GM21528 (cell line): ENCODE data around the gene SLC8A1.

Source experiments
- ATAC-seq: cut with Tn5 transposase; IDR thresholded peaks from one replicate; pipeline ENCODE4 v1.9.1; 2021; ENCODE audit warnings: mild to moderate bottlenecking, moderate library complexity; ENCODE audit not compliant: unreplicated experiment, low FRiP score

SLC8A1 gene

DNA sequence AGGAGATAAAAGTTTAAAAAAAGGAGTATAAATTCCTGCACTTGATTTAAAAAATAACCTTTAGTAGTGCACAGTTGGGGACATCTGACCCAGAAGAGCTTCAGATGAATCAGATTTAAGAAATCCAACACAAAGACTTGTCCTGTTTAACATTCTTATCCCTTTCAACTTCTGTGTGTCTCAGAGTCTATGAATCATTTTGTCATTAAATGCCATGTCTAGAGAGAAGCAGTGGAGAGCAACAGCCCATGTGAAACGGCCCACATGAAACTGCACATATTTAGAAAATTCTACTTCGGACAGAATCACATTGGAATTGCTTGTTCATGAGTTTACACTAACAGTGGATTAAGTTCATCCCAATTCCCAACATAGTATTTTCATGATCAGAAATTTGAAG, 278.6 kb downstream of the SLC8A1 start:
- no peak for ATAC-seq

DNA sequence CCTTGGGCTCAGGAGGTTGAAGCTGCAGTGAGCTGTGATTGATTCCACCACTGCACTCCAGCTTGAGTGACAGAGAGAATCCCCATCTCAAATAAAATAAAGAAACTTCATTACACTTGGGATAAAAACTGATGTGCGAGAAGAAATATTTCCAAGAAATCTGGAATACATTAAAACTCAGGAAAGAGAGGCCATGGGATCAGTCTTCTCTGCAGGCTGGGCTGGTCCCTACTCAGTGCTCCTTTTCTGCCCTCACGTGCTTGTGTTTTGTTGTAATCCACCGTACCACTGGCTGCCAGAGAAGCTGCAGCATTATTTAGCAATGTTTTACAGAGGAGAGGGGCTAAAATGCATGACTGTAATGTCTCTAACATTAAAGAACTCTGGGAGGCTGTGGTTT, 282.0 kb downstream of the SLC8A1 start:
- no peak for ATAC-seq

GRCh38 chr2:40169430-40169829, 282.5 kb downstream of the SLC8A1 start:
- ATAC-seq, result no peak

DNA sequence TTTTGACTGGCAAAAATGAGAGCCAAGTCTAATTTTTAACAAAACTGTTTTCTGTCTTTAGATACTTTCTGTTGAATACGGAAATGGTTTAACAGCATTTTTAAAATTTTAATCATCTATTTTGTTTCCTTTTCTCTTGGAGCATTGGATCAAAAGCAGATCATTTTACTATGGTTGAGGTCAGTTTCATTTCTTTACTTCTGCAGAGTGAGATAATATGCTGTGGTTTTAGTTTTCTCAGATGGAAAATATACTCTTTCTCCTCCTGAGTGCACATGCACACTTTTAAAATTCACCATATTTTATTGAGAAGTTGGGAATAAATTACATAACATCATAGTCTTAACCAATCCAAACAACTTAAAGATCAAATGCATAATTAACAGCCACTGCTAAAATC, 283.3 kb downstream of the SLC8A1 start:
- no peak for ATAC-seq

- no peak for ATAC-seq
Observed at GRCh38 chr2:40168032-40168431, 283.9 kb downstream of the SLC8A1 start.

GRCh38 chr2:40166006-40166405, 285.9 kb downstream of the SLC8A1 start:
- no peak for ATAC-seq

DNA sequence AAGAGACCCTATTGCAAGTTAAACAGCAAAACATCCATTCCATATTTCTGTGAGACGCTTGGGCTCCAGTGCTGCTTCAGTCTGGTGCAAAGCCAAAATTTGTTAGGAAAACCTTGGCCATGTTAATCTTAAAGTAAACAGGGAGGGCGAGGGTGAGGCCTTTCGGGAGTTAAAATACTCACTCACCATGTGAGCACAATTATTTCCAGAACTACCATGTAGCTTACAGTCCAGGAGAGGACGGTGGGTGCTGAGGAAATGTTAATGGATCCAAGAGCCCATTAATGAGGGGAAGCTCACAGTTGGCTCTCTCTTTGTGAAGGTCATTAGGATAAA, 286.4 kb downstream of the SLC8A1 start:
- ATAC-seq, result no peak

DNA sequence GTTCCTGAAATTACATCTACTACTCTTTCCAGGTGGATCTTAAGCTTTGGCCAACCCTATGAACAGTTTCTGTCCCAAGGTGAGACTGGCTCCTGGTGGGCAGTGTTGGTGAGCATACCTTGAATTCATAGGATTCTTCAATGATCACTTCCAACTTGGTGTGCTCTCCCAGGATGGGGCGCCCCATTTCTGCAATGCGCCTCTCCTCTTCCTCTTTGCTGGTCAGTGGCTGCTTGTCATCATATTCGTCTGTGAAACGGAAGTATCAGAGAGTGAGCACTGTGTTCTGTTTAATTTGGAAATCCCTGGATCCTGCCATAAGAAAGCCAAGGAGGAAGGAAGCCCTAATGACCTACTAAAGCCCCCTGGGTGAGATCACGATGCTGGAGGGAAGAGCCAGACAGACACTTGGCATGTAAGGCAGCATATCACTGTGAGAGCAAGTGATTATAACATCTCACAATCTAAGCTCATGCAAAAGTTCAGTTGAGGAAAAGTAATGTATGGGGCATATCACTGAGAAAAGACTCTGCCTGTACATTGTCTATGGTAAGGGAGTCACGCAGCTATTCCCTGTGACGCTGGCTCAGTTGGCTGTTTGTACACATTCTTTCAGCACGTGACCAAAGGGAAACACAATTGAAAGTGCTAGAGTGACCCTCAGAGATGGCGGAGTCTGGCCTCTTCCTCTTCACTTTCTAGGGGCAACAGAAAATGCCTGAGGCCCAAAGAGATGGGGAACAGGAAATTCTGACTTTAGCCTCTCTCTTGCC, 287.0 kb downstream of the SLC8A1 start:
- no peak for ATAC-seq

DNA sequence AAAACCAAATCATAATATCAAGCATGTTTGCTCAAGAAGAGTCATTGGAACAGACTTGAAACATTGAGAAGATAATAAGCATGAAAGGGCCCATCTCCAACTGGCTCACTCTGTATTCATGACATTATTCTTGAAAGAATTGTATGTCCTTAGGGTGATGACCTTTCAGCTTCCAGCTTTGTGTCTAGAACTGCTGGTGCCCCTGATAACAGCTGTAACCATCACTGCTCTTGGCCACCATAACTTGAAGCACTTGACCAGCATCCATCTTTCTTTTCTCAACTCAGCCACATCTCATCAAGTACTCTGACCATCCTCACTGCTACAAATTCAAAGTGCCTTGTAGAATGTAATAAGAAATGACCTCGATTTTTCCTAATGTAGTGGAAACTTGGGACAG, 289.9 kb downstream of the SLC8A1 start:
- ATAC-seq, result no peak

- ATAC-seq, result no peak
Observed at GRCh38 chr2:40160751-40161218, 291.1 kb downstream of the SLC8A1 start.

DNA sequence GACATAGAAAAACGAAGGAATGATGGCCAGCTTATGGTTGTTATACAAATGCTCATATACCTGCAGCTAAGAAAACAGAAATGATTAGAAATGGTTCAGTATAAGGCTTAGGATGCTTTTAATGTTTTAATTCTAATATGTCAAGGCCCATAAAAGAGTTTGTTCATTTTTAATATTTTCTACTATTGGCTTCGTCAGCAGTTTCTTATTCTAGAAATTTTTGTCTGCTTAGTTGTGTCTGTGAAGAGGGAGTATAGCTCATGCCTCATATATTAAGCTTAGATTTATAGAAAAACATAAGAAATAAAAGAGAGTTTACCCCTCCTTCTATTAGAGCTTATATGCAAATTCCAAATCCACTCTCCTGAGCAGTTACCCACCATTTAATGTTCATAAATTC, 292.6 kb downstream of the SLC8A1 start:
- no peak for ATAC-seq

DNA sequence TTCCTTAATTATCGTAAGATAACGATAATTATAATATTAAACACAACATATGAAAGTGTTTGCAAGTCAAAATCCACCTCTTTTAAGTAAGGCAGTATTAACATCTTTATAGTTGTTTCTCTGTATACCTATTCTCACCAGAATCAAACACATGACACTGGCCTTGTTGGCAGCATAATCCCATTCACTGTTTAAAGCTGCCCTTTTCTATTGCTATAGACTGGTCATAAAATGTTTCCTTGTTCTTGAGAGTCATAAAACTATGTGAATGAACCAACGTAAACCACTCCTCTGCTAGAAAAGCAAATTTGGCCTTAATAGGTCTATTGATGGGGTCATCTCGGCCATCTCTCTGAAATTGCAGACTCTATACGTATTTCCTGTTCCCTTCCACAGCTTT, 293.1 kb downstream of the SLC8A1 start:
- no peak for ATAC-seq

DNA sequence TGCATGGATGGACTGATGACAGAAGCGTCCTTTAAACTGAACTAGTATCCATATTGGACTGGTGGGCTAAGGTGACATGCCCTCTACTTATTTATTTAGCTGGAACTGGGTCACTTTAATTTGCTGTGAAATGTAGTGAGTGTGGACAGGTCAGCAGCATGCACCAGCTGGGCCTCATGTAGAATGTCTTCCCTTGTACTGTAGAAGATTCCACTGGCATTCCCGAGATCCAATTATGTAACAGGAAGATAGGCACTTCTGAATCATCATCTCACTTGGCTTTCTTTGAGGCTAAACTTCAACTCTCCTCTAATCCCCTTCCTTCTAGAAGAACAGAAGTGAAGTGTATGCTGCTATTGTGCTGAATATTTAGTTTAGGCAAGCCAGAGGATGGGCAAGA, 296.2 kb downstream of the SLC8A1 start:
- ATAC-seq, result no peak

GRCh38 chr2:40150266-40150665, 301.6 kb downstream of the SLC8A1 start:
- ATAC-seq, result no peak

DNA sequence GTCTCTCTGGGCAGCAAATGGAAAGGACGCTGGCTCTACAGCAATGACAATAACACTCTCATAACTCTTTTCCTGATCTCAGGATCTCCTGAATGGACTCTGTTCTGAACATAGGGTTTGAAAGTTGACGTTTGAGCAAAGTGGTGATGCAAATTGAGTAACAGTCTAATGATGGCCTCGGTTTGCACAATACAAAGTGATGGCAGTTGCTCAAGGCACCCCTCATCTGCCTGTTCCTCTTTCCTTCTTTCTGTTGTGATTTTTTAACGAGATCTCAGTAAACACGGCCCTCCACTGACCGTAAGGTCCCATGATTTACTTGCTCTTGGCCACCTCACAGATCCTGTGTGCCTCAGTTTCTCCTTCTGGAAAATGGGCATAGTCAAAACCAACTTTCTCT, 303.6 kb downstream of the SLC8A1 start:
- ATAC-seq, result no peak

GRCh38 chr2:40147360-40147759, 304.5 kb downstream of the SLC8A1 start:
- no peak for ATAC-seq

DNA sequence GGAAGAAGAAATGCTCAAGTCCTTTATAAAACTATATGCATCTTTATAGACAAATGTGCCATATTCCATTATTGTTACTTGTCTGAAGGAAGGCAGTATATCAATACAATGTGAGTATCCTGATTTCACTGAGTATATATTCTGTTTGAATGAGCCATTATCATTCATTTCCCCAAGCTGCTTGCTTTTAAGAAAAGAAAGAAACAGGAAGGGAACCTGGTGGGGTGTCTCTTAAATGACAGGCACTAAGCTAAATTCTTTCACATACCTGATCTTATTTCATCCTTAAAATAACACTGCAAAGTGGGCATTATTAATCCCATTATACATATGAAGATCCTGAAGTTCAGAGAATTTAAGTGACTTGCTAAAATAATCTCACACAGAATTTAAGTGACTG, 307.9 kb downstream of the SLC8A1 start:
- ATAC-seq, result no peak

DNA sequence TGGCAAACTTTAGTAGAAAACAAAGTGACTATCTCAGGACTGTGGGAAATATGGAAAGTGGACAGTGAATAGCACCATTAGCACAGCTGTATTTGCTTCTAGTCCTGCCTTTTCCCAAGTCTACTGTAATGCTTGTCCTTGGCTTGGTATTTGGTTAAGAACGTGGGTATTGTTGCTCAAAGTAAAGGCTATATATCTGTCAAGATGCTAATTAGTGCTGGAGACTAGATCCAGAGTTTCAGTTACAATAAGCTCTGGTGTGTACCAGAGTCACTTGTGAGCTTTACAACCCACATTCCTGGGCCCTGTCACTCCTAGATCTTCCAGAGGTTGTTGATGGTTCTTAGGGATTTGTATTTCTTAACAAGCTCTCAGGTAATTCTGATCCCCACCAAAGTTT, 313.6 kb downstream of the SLC8A1 start:
- no peak for ATAC-seq

- no peak for ATAC-seq
Observed at GRCh38 chr2:40131081-40131704, 320.7 kb downstream of the SLC8A1 start.

- no peak for ATAC-seq
Observed at GRCh38 chr2:40130251-40130994, 321.5 kb downstream of the SLC8A1 start.

DNA sequence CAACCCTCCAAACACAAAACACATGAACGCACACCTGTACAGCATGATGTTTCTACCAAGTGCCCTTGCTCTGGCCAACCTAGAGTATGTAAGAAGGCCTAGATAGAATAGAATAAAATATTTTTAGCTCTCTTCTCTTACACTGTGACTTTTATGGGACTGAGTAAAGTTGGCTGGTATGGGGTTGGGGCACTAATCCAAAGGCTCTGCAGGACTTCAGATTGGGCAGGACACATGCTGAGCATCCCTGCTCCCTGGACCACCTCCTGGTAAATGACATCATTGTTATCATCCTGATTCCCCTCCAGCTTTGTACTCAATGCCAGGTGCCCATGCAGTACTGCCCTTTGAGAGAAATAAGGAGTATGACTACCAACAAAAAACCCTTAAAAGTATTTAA, 322.2 kb downstream of the SLC8A1 start:
- no peak for ATAC-seq

GRCh38 chr2:40128796-40129195, 323.1 kb downstream of the SLC8A1 start:
- ATAC-seq, result no peak
